Ramos (cell line): ENCODE results near the gene ASTN2.

Source experiments
- in situ Hi-C: fragments of 300-500 bp; cut with MboI; formaldehyde crosslinking; loops from one replicate; pipeline ENCODE4 v1.14.3; 2022; ENCODE audit warnings: low sequenced_read_pairs; ENCODE audit not compliant: unreplicated experiment

ASTN2 gene

GRCh38 chr9:116572095-116572748 lies 842.6 kb downstream of the ASTN2 start:
- in situ Hi-C loops, result loop anchor here (10.0 to 25.0 kb wide), 2 partner anchors 410 to 977 kb away; partner anchors contain the start of gene PAPPA

DNA sequence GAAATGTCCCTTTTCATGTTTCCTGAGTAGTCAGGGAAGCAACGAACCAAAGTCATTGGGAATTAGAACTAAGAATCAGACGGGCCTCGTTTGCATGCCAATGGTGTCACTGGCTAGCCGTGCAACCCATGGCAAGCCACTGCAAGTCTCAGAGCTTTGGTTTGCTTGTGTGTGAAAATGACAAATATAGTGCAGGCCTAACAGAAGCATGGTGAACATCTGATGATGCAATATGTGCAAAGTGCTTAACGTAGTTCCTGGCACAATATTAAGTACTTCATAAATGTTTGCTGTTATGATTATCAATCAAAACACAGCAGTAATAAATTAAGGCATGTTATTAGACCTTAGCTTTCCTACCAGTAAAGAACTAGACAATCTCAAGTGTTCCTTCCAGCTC lies 845.7 kb downstream of the ASTN2 start:
- in situ Hi-C loops, result loop anchor here (25.0 kb wide), 1 partner anchor 407 kb away; the partner anchor contains the start of gene PAPPA

DNA sequence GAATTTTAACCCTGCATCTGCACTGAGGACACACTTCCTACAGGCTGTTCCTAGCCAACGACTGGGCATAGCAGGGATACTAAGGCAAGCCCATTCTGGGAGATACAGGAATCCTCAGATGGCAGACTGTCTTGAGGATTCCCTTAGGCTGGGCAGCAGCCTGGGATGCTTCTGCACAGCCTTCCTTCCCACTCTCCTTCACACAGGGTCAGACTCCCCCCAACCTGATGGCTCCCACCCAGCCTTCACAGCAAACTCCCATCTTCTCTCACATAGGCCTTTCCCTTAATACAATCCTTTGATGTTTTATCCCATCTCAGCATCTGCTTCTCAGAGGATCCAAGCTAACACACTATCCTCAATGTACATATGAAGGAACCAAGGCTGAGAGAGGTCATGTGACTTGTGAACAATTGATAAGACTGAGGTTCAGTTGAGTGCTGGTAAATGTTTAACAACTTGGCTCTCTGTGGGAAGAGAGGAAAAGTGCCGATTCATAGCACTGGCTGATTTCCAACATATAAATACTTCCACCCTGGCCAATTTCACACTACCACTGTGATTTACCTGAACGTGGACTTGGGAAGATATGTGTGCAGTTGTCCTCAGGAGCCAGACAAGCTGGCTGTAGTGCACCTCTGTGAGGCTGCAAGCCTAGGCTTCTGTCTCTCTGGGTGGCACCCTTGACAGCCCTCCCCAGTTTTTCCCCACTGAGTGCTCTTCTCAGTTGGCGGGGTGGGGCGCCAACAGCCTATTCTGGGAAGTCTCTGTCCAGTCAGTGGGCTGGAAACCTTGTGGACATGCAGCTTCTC lies 848.0 kb downstream of the ASTN2 start:
- in situ Hi-C loops, result loop anchor here (25.0 kb wide), 1 partner anchor 405 kb away; the partner anchor contains the start of gene PAPPA

- in situ Hi-C loops, result loop anchor here (25.0 kb wide), 1 partner anchor 404 kb away; the partner anchor contains the start of gene PAPPA
Observed at GRCh38 chr9:116565986-116566385, 848.9 kb downstream of the ASTN2 start.

DNA sequence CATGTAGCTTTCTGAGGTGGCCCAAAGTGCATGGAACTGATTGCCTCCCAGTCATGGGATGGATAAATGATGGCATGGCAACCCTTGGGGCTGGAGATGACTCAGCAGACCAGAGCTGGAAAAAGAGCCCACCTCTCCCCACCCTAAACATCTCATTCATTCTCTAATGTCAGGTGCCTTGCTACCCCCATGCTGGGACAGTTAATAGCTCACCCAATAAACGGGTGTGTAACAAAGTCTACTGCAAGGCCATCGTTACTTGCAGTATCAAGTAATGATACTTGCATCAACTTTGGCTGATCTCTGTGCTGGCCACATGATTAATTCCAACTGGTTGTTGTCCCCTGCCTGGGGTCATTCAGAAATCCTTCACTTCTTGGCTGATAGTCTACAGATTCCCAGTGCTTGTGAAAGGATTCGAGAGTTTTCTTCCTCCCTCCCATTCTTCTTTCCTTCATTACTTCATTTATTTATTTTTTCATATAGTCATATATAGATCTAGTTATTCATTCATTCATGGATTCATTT lies 850.5 kb downstream of the ASTN2 start:
- in situ Hi-C loops, result loop anchor here (25.0 kb wide), 1 partner anchor 402 kb away; the partner anchor contains the start of gene PAPPA

DNA sequence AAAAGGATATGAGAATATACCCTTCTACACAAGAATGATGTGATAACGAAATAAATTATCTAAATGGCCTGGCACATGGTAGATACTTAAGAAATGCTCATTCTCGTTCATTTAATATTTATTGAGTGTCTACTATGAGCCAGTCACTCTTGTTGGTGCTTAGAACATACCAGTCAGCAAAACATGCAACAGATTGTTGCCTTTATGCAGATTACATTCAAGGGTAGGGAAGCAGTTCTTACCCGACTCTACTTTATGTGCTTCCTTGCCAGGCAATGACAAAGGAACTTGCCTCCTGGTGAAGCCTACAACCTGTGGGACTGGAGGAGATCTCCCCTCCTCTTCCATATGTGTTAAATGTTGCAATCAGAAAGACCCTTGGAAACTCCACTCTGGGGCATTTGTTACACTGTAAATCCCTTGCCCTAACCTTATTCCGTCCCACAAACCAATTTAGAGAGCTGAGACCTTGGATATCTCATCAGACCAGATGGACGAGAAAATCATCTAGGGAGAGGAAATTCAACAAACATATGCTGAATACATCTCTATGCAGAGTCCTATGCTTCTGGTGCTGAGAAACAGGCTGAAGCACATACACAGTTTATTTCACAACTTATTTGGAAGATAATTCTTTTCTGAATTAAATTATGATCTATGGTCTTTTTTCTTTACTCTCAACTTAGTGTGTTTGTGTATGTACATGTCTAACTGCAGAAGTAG lies 855.9 kb downstream of the ASTN2 start:
- in situ Hi-C loops, result loop anchor here (25.0 kb wide), 1 partner anchor 397 kb away; the partner anchor contains the start of gene PAPPA

DNA sequence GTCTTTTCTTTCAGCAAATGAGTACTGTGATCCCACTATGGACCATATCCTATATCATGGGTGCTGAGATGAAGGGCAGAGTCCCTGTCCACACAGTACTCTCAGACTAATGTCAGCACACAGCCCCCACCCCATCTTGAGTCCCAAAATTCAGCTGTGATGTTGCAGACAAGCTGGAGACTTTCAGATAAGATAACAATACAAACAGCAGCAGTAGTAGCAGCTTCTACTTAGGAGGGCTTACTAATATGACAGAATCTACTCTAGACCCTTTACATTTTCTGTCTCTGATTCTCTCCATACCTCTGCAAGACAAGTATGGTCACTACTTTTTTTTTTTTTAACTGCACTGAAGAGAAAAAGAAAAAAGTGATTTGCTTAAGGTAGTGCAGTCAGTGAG lies 856.8 kb downstream of the ASTN2 start:
- in situ Hi-C loops, result loop anchor here (25.0 kb wide), 1 partner anchor 396 kb away; the partner anchor contains the start of gene PAPPA

DNA sequence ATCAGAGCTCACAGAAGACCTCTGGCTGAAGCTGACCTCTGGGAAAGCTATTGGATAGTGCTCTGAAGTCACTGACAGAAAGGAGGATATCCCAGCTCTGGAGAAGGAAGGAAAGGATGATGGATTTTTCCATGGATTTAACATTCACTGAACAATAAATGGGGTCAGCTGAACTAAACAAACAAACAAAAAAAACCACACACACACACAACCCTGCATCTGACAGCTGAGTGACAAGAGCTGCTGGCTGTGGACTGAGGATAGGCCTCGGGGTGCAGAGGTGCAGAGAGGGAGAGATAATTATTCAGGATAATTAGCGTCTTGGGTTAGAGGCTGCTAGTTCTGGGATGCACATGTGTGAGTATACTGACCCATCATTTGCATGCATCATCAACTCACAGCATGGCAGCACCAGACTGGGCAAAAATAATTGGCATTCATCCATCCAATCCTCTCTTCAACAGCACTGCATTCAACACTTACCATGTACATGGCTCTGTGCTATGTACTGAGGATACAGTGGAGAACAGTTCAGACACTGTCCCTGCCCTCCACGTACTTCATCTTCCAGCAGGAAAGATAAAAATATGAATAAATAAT lies 859.2 kb downstream of the ASTN2 start:
- in situ Hi-C loops, result loop anchor here (25.0 kb wide), 1 partner anchor 393 kb away; the partner anchor contains the start of gene PAPPA

DNA sequence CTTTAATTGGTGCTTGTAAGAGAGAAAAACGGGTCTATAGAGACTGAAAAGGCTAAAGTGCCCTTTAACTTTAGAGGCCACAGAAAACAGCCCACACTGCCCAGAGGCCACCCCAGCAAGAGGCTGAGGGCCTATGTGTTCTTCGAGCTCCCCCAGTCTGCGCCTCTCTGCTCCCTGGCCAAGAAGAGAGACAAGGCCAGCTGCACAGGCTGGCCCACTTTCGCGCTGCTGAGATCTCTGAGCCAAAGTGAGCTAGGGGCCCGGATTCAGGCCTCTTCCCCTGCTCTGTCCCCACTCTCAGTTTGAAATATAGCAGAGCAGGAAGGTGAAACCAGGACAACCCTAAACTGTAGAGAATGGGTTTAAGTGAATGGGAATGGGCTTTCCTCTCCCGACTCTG lies 859.7 kb downstream of the ASTN2 start:
- in situ Hi-C loops, result loop anchor here (25.0 kb wide), 1 partner anchor 393 kb away; the partner anchor contains the start of gene PAPPA

DNA sequence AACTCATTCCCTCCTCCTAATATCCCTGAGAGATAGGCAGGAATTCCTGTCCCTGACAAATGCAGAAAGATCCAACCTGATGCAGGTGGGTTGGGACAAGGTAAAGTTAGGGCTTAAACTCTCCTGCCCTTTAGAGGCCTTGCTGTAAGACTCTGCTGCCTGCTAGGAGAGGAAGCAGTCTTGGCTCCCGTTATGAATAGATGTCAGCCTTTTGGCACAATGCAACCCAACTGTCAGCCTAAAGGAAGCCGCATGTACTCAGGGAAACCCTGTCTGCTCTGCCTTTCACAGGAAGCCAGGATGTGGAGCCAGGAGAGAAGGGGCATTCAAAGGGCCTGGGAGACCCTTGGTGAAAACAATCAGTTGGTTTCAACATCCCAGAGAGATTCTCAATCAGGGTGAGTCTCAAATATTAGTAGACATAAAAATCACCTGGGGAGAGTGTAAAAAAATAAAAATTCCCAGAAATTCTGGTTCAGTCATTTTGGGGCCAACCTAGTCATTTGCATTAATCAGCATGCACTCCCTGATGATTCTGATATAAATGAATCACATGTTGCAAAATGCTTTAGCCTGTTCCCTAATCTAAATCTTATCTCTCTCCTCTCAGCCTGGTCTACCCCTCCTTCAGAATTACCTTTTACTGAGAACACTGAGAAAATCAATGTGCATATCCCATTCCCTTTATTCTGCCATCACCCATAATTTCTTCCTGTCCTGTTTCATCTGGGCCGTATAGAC lies 864.0 kb downstream of the ASTN2 start:
- in situ Hi-C loops, result loop anchor here (25.0 kb wide), 1 partner anchor 389 kb away; the partner anchor contains the start of gene PAPPA

GRCh38 chr9:116549786-116550660 lies 864.8 kb downstream of the ASTN2 start:
- in situ Hi-C loops, result loop anchor here (25.0 kb wide), 1 partner anchor 388 kb away; the partner anchor contains the start of gene PAPPA

DNA sequence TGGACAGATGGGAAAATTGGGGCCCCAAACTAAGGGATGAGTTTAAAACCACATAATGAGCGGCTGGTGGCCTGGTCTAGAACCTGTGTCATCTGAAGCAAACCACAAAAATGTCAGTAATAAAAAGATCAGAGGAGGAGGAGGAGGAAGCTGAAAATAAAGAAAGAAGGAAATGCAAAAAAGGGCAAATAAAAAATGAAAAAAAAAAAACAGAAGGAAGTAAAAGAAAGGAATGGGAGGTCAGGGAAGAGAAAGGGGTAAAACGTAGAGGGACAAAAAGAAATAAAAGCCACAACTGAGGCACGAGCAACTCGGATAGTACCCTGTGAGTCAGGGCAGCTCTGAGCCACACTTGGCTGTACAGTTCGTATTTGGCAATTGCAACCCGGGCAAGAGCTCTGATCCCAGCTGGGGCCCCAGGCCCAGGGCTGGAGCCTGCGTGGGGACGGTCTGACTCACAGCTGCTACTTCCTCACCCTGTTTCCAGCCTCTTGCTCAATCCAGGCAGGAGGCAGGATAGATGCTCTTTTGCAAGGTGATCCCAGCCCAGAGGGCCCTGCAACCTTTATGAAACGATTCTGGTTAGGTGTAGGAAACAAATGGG lies 865.7 kb downstream of the ASTN2 start:
- in situ Hi-C loops, result no loop called here

DNA sequence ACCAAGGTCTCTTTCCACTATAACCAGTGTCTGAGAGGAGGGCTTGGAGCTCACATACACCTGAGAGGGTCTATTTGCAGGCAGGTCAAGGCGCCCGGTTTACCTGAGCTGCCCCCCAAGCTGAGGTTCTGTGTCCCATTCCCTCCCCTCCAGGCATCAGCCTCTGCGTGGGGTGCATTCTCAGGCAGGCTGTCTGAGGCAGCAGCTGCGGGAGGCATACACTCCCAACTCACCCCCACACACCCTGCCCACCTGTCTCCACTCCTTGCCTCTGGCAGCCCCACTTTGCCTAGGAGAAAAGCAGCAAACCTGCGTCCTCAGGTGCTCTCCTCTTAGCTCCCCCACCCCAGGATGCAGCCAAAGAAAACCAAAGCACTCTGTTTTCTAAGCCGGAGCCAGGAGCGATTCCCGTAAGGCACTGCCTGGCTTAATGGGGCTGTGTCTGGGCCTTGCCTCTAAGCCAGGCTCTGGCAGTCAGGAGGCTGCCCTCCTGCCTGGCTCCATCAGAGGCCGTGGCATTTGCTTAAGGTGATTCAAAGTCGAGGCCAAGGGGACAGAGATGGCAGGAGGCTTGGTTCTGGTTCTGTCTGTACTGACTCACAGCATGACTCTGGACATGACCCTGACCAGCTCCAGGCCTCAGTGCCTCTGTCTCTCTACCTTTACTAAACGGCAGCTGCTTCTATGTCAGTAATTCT lies 867.0 kb downstream of the ASTN2 start:
- in situ Hi-C loops, result no loop called here

- in situ Hi-C loops, result no loop called here
Observed at GRCh38 chr9:116546711-116547581, 867.9 kb downstream of the ASTN2 start.

GRCh38 chr9:116544896-116545295 lies 870.0 kb downstream of the ASTN2 start:
- in situ Hi-C loops, result no loop called here
